Gastroesophageal sphincter (tissue), 3 donors: ENCODE results near the gene EIF3B.

Source experiments
- CTCF ChIP-seq, 4 experiments: fragments of 200-600 bp in 2 of 4; fragments of 450-650 bp in 2 of 4; sonication (generic) in 1 of 4; IDR thresholded peaks; one replicate each; pipeline ENCODE4 v1.5.1; 2017 to 2019; ENCODE audit warnings: antibody characterized with exemption in 4 of 4, mild to moderate bottlenecking in 2 of 4, moderate library complexity in 2 of 4
- EP300 ChIP-seq: sonication (generic); formaldehyde crosslinking; IDR thresholded peaks from one replicate; pipeline ENCODE4 v1.6.1; 2017; ENCODE audit warnings: antibody characterized with exemption, mild to moderate bottlenecking
- POLR2A ChIP-seq, 2 donors: fragments of 450-650 bp; IDR thresholded peaks; one replicate each; pipeline ENCODE4 v1.6.1; 2017; ENCODE audit warnings: antibody characterized with exemption in 2 of 2, mild to moderate bottlenecking in 2 of 2, moderate library complexity in 1 of 2
- POLR2AphosphoS5 ChIP-seq: sonication (generic); formaldehyde crosslinking; IDR thresholded peaks from one replicate; pipeline ENCODE4 v1.6.1; 2017; ENCODE audit warnings: antibody characterized with exemption

GRCh38 chr7:2386964-2387669 lies 32.5 kb downstream of the EIF3B start:
- TF ChIP-seq CTCF (IDR thresholded peaks at IDR 0.05) (no peak), EP300 (no peak), POLR2A (IDR thresholded peaks at IDR 0.05) (no peak), POLR2AphosphoS5 (no peak)
